GM18499 (cell line): ENCODE measurements around the gene CMIP.
"Not testable (repeated sequence)": the region's sequence is repeated elsewhere in the genome, so short reads cannot be mapped to it uniquely, and the experiment has no call there.

ENCODE experiments used
- ATAC-seq: cut with Tn5 transposase; IDR thresholded peaks from one replicate; pipeline ENCODE4 v1.9.1; 2021; ENCODE audit warnings: moderate number of reproducible peaks; ENCODE audit not compliant: insufficient read depth, unreplicated experiment

CMIP gene

DNA sequence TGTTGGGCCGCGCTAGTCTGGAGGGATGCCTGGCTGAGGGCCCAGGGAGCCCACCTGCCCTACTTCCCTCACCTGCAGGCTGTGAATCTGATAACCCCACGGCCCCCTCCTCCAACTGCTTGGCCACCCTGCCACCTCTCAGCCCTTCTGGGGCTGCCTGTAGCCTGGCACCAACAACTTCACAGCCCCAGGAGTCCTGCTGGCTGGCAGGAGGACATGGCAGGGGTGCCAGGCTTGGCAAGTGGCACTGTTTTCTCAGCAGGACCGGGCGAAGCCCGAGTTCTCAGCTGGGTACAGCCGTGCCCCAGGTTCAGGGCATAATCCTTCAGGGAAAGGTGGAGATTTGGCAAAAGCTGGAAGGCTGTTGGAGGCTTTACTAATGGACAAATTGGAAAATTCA is 129.6 kb downstream of the CMIP start:
- no peak for ATAC-seq

- no peak for ATAC-seq
Measured at GRCh38 chr16:81575307-81575706, 130.7 kb downstream of the CMIP start.

DNA sequence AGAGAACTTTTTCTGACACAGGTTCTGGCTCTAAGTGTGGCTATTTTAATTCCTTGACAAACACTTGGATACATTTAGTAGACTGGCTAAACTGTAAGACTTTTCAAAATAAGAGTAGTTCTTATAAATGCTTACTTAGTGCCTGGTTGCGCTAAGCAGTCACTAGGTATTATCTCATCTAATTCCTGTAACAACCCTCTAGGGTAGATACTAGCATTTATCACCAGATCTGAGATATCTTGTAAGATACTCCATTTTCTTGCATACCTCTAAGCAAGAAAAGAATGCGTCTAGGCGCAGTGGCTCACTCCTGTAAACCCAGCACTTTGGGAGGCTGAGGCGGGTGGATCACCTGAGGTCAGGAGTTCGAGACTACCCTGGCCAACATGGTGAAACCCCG is 131.2 kb downstream of the CMIP start:
- ATAC-seq: no peak

DNA sequence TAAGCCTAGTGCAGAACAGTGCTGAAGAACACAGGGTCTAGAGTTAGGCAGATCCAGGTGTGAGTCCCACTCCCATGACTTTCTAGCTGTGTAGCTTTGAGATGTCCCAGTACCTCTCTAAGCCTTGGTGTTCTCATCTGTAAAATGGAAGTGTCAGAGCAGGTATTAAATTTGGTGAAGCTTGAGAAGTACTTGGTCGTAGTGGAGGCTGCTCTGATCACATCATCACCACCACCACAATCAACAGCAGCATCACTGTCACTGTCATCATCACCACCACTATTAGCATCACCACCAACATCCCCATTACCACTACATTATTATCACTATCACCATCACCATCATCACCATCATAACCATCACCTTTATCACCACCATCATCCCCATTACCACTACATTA is 132.1 kb downstream of the CMIP start:
- ATAC-seq: no peak

DNA sequence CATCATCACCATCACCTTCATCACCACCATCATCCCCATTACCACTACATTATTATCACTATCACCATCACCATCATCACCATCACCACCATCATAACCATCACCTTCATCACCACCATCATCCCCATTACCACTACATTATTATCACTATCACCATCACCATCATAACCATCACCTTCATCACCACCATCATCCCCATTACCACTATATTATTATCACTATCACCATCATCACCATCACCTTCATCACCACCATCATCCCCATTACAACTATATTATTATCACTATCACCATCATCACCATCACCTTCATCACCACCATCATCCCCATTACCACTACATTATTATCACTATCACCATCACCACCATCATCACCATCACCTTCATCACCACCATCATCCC is 132.7 kb downstream of the CMIP start:
- ATAC-seq: not testable (repeated sequence)

- no peak for ATAC-seq
Measured at GRCh38 chr16:81578076-81578475, 133.5 kb downstream of the CMIP start.

- no peak for ATAC-seq
Measured at GRCh38 chr16:81578636-81579413, 134.2 kb downstream of the CMIP start.

DNA sequence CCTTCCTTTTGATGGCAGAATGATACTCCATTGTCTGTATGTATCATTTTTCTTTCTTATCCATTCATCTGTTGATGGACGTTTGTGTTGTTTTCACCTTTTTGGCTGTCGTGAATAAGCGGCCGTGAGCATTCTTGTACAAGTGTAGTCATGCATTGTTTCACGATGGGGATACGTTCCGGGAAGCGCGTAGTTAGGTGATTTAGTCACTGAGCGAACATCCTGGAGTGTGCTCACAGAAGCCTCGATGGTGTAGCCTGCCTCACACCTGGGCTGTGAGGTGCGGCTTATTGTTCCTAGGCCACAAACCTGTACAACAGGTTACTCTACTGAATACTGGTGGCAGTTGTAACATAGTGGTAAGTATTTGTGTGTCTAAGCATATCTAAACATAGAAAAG is 136.5 kb downstream of the CMIP start:
- ATAC-seq: no peak

DNA sequence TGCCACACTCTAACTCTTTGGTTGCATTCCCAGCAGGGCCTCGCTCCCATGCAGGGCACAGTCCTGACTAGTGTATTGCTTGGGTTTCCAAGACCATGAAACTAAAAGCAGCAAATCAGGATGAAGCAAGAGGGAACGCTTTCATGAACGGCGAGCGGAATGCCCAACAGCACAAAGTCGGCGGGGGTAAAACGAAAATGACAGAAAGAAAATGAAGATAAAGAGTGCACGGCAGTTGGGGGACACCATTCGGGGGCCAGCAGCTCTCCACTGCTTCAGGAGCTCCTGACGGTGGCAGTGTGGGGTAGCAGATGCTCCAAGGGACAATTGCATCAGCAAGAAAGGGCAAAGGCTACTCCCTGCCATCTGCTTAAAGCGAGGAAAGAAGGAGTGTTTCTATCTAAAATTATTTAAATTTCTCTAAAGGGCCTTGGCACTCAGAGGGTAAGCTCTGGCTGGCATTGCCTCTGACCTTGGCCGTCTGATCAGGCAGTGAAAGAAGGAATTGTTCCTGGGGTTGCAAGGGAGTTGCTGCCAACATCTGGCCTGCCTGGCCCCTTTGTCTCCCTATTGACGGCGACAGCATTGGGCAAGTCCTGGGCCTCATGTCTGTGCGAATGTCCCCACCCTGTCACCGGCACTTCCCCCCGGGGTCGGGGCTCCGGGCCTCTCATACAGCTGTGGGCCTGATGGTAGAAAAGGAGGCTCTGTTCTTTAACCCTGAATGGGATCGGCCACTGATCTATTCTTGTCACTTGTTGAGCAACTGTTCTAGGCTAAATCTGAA is 138.2 kb downstream of the CMIP start:
- ATAC-seq: no peak

GRCh38 chr16:81583893-81584631 is 139.5 kb downstream of the CMIP start:
- no peak for ATAC-seq

- no peak for ATAC-seq
Measured at GRCh38 chr16:81585785-81586184, 141.2 kb downstream of the CMIP start.

- no peak for ATAC-seq
Measured at GRCh38 chr16:81586417-81586816, 141.8 kb downstream of the CMIP start.

GRCh38 chr16:81586977-81587625 is 142.5 kb downstream of the CMIP start:
- ATAC-seq: no peak

DNA sequence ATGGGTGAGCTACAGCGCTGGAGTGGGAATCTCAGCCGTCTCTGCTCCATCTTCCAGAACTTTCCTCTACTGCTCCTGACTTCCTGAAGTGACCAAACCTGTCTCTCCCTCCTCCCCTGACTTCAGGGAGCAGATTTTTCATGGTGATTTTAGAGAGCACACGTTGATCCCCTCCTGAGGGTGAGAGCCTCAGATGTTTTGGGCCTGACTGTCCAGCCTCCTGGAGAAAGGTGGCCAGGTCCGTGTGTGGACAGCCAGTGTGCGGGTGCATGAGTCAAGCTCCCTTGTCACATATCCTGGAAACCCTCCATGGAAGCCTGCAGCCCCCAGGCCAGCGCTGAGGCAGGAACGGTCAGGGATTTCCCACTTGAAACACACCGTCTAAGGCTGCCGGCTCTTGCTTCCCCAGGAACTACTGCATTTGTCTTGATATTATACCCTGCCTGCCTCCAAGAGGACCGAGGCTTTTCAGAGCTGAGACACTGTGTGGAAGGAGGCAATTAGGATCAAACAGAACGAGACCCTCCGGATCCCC is 143.1 kb downstream of the CMIP start:
- no peak for ATAC-seq

- ATAC-seq: no peak
Measured at GRCh38 chr16:81588326-81589081, 143.9 kb downstream of the CMIP start.

DNA sequence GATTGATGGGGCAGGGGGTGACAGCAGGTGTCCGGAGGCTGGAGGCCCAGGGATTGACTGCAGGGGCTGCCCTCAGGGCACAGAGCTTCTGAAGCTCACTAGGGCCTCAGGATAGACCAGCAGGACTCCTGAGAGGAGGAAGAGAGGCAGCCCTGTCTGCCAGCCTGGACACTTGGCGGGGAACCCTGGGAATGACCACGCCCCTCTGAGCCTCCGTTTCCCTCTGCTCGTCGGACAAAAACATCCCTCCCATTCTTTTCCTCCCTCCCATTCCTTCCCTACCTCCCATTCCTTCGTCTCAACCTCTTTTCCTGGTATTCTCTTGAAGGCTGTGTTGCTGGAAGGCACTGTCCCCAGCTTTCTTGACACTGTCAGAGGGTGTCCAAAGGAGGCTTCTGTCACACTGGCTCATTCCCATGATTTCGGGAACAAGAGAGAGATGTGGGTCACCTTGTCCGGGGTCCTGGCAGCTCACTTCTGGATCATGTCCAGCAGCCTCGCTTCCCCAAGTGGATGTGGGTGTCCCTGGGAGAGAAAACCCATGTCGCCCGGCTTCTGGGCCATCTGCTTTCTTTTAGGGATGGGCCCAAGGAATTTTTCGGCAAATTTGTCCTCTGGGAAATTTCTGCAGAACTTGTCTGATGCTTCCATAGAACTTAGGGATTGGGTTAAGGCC is 145.5 kb downstream of the CMIP start:
- ATAC-seq: no peak

DNA sequence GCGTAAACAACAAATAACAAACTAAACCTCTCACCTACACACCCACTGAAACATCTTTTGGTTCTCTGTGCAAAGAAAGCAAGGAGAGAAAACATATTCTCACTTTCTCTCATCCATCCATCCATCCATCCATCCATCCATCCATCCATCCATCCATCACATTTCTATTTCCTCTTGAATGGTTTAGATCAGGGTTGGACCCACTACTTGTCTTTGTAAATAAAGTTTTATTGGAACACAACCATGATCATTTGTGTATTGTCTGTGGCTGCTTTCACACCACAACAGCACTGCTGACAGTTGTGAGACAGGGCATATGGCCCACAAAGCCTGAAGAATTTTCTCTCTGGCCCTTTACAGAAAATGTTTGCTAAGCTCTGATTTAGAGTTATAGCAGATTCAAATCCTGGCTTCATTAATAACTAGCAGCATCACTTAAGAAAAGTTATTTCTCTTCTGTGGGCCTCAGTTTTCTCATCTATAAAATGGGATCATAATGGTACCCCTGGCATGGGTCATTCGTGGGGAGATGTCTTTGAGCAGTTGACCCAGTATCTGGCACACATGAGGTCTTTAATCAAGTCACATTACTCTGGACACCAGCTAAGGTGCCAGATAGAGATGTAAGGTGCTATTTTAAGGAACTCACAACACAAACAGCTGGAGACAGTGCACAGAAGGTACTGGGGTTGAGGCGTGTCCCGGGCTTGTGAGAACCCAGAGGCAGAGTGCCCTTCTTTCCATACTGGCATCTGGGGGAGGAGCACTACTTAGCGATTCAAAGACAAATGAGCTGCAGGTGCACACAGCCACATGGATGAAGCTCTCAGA is 146.3 kb downstream of the CMIP start:
- ATAC-seq: no peak

- ATAC-seq: no peak
Measured at GRCh38 chr16:81591545-81591870, 146.9 kb downstream of the CMIP start.
